HG02571 (cell line): ENCODE measurements around the gene PAIP2B.
A peak's percentile ranks its signal among the peaks of the same experiment; 100 is the strongest.
"Not testable (repeated sequence)": the region's sequence is repeated elsewhere in the genome, so short reads cannot be mapped to it uniquely, and the experiment has no call there.

Experiments
- ATAC-seq: cut with Tn5 transposase; IDR thresholded peaks from one replicate; pipeline ENCODE4 v1.9.1; 2021; ENCODE audit warnings: mild to moderate bottlenecking, moderate library complexity; ENCODE audit not compliant: unreplicated experiment

Gene PAIP2B

GRCh38 chr2:71220743-71221142 is 6.2 kb downstream of the PAIP2B start:
- no peak for ATAC-seq

GRCh38 chr2:71216501-71216900 is 10.4 kb downstream of the PAIP2B start:
- no peak for ATAC-seq

GRCh38 chr2:71215447-71215846 is 11.5 kb downstream of the PAIP2B start:
- no peak for ATAC-seq

- no peak for ATAC-seq
These were observed 14.6 kb downstream of the PAIP2B start for GRCh38 chr2:71212336-71212735.

- ATAC-seq: no peak
These were observed 16.6 kb downstream of the PAIP2B start for GRCh38 chr2:71210292-71210691.

GRCh38 chr2:71208756-71209155 is 18.1 kb downstream of the PAIP2B start:
- no peak for ATAC-seq

- no peak for ATAC-seq
These were observed 19.3 kb downstream of the PAIP2B start for GRCh38 chr2:71207601-71208000.

- ATAC-seq: no peak
These were observed 20.6 kb downstream of the PAIP2B start for GRCh38 chr2:71206271-71206670.

GRCh38 chr2:71191570-71191943 is 35.3 kb downstream of the PAIP2B start:
- ATAC-seq: no peak

- ATAC-seq: no peak
These were observed 36.0 kb downstream of the PAIP2B start for GRCh38 chr2:71190656-71191569.

- no peak for ATAC-seq
These were observed 39.3 kb downstream of the PAIP2B start for GRCh38 chr2:71187589-71187988.

- no peak for ATAC-seq
These were observed 39.9 kb downstream of the PAIP2B start for GRCh38 chr2:71186973-71187372.

- ATAC-seq: not testable (repeated sequence)
These were observed 43.4 kb downstream of the PAIP2B start for GRCh38 chr2:71183306-71184115.

- no peak for ATAC-seq
These were observed 45.6 kb downstream of the PAIP2B start for GRCh38 chr2:71181316-71181715.

- ATAC-seq: not testable (repeated sequence)
These were observed 48.1 kb downstream of the PAIP2B start for GRCh38 chr2:71178836-71179235.

- ATAC-seq: no peak
These were observed 52.7 kb downstream of the PAIP2B start for GRCh38 chr2:71174207-71174606.

- no peak for ATAC-seq
These were observed 53.8 kb downstream of the PAIP2B start for GRCh38 chr2:71173096-71173495.

- no peak for ATAC-seq
These were observed 60.1 kb downstream of the PAIP2B start for GRCh38 chr2:71166812-71167211.

GRCh38 chr2:71157124-71157793 is 69.6 kb downstream of the PAIP2B start:
- peak; percentile 56 for ATAC-seq

- ATAC-seq: no peak
These were observed 70.3 kb downstream of the PAIP2B start for GRCh38 chr2:71156573-71156972.

GRCh38 chr2:71155846-71156245 is 71.1 kb downstream of the PAIP2B start:
- ATAC-seq: no peak
